ENCODE measurements around the gene DOCK3. TPM values are rescaled to one million over a fixed set of nuclear protein-coding genes. Genes with fewer than 3 reads are reported as not detected.

The DOCK3 gene
- total and polyA plus RNA-seq, 2 donors from 2014 or later, result 0.49 to 0.54 TPM

DNA sequence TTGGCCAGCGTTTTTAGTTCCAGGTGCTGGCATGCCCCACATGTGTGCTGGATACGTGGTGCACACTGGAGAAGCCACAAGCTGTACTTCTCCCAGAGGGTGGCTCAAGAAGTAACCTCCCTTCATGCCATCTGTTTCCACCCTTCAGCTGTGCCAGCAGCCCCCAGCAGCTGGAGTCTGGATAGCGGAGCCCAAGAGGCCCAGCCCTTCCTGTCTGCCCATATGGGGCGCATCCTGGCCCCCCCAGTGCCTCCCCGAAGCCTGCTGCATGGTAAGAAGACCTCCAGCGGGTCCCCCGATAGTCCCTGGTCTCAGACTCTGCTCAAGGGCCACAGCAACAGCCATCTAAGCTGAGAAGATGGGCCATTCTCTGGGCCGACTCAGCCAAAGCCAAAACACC is 704.6 kb downstream of the DOCK3 start:
- Histone ChIP-seq H3K9ac (ENCODE audit: low read length in 3 of 3) (no peak overlapping the region), H3K27ac (ENCODE audit: low read depth in 2 of 2, low read length in 2 of 2) (no peak overlapping the region), H3K9me3 (ENCODE audit: control insufficient read depth in 2 of 3, insufficient read depth in 1 of 3, low read length in 3 of 3) (no peaks in the 10 kb centered on the region), H3K36me3 (ENCODE audit: control insufficient read depth in 2 of 3, insufficient read depth in 3 of 3, low read length in 3 of 3) (no peaks in the 10 kb centered on the region), H3K27me3 (ENCODE audit: control insufficient read depth, insufficient read depth, low read length) (no peaks in the 10 kb centered on the region), H3K4me3 (ENCODE audit: low read length in 3 of 3) (no peak overlapping the region), H3K4me1 (ENCODE audit: control insufficient read depth in 2 of 3, insufficient read depth in 2 of 3, low read depth in 1 of 3, low read length in 3 of 3) (peaks cover 3 to 8% (median 3%) of the 10 kb centered on the region in 3 donors)
- no peak for TF ChIP-seq CTCF (IDR thresholded peaks at IDR 0.05; ENCODE audit: borderline replicate concordance, extremely low read depth, insufficient read depth)
- DNase-seq, result peak in 1 of 5 donors; percentile 35
- intact Hi-C loops (cut with DNase I), result loop anchor here (10.0 kb wide), 2 partner anchors 274 to 754 kb away; no protein-coding TSS in a partner anchor
- FAIRE-seq, result no peak

GRCh38 chr3:51379746-51380455 is 705.2 kb downstream of the DOCK3 start:
- FAIRE-seq, result no peak
- no peaks in the 10 kb centered on the region for H3K9me3 ChIP-seq (ENCODE audit: control insufficient read depth in 2 of 3, insufficient read depth in 1 of 3, low read length in 3 of 3)
- intact Hi-C loops (cut with DNase I), result loop anchor here (10.0 kb wide), 2 partner anchors 275 to 755 kb away; no protein-coding TSS in a partner anchor
- H3K27ac ChIP-seq (ENCODE audit: low read depth in 2 of 2, low read length in 2 of 2), result no peak overlapping the region
- peaks cover 3 to 8% (median 3%) of the 10 kb centered on the region in 3 donors for H3K4me1 ChIP-seq (ENCODE audit: control insufficient read depth in 2 of 3, insufficient read depth in 2 of 3, low read depth in 1 of 3, low read length in 3 of 3)
- H3K27me3 ChIP-seq (ENCODE audit: control insufficient read depth, insufficient read depth, low read length), result no peaks in the 10 kb centered on the region
- no peak for TF ChIP-seq CTCF (IDR thresholded peaks at IDR 0.05; ENCODE audit: borderline replicate concordance, extremely low read depth, insufficient read depth)
- no peak overlapping the region for H3K9ac ChIP-seq (ENCODE audit: low read length in 3 of 3)
- H3K36me3 ChIP-seq (ENCODE audit: control insufficient read depth in 2 of 3, insufficient read depth in 3 of 3, low read length in 3 of 3), result no peaks in the 10 kb centered on the region
- no peak overlapping the region for H3K4me3 ChIP-seq (ENCODE audit: low read length in 3 of 3)
- DNase-seq, result peak in 1 of 5 donors; percentile 43

DNA sequence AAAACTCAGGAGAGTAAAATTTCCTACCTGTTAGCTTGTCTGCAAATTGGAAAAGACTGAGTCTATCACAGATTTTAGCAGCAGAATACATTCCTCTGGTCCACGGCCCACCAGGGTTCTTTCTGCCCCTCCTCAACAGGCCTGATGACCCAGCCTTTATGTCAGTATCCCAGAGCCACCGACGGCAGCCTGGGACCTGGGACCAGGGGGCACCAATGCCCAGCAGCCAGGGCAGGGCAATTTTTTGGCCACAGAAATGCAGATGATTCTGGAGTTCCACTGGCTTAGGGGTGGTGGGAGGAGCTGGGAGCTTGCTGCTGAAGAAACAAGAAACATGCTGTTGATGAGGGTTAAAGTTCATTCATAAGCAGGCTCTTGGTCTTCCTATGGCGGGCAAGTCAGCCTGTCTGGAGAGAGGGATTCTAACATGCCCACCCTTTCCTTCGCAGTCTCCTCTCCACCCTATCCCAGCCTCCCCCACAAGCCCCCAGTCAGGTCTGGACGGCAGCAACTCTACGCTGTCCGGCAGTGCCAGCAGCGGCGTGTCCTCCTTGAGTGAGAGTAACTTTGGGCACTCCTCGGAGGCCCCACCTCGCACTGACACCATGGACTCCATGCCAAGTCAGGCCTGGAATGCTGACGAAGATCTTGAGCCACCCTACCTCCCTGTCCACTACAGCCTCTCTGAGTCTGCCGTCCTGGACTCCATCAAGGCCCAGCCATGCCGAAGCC is 706.0 kb downstream of the DOCK3 start:
- H3K27ac ChIP-seq (ENCODE audit: low read depth in 2 of 2, low read length in 2 of 2), result no peak overlapping the region
- intact Hi-C loops (cut with DNase I), result no loop called here
- FAIRE-seq, result no peak
- H3K4me3 ChIP-seq (ENCODE audit: low read length in 3 of 3), result no peak overlapping the region
- no peaks in the 10 kb centered on the region for H3K36me3 ChIP-seq (ENCODE audit: control insufficient read depth in 2 of 3, insufficient read depth in 3 of 3, low read length in 3 of 3)
- H3K9me3 ChIP-seq (ENCODE audit: control insufficient read depth in 2 of 3, insufficient read depth in 1 of 3, low read length in 3 of 3), result no peaks in the 10 kb centered on the region
- H3K27me3 ChIP-seq (ENCODE audit: control insufficient read depth, insufficient read depth, low read length), result no peaks in the 10 kb centered on the region
- H3K4me1 ChIP-seq (ENCODE audit: control insufficient read depth in 2 of 3, insufficient read depth in 2 of 3, low read depth in 1 of 3, low read length in 3 of 3), result peaks cover 3 to 10% (median 5%) of the 10 kb centered on the region in 3 donors
- no peak for TF ChIP-seq CTCF (IDR thresholded peaks at IDR 0.05; ENCODE audit: borderline replicate concordance, extremely low read depth, insufficient read depth)
- peak in 2 of 5 donors; percentile 37 to 60 for DNase-seq
- H3K9ac ChIP-seq (ENCODE audit: low read length in 3 of 3), result no peak overlapping the region

Data from kidney (tissue), 14 donors.